ENCODE measurements around the gene MT2A. TPM values are rescaled to one million over a fixed set of nuclear protein-coding genes. Genes with fewer than 3 reads are reported as not detected.

MT2A gene
- total and polyA plus RNA-seq, 2 experiments from 2014 or later, result 2.1 TPM; not detected in 1

GRCh38 chr16:56649820-56650219 is 41.4 kb downstream of the MT2A start:
- H3K36me3 ChIP-seq, result no peaks in the 10 kb centered on the region
- H3K4me1 ChIP-seq (ENCODE audit: low read depth), result no peaks in the 10 kb centered on the region
- no peaks in the 10 kb centered on the region for H3K9me3 ChIP-seq (ENCODE audit: low read depth)
- H3K27ac ChIP-seq, result no peak overlapping the region
- no peak for TF ChIP-seq CTCF (IDR thresholded peaks at IDR 0.05; ENCODE audit: low read depth, low read length)
- no peak overlapping the region for H3K4me3 ChIP-seq
- peaks cover 95% of the 10 kb centered on the region for H3K27me3 ChIP-seq
- DNase-seq (ENCODE audit: low read depth in 1 of 2, low spot score in 1 of 2), result no peak

GRCh38 chr16:56651586-56651985 is 43.2 kb downstream of the MT2A start, which contains the start of gene MT1B:
Gene MT1B (plus strand): TSS chr16:56651886. CDS start chr16:56651954, 68 bp downstream.
- H3K36me3 ChIP-seq, result no peaks in the 10 kb centered on the region
- DNase-seq (ENCODE audit: low read depth in 1 of 2, low spot score in 1 of 2), result no peak
- no peak within 1 kb of the TSS for H3K4me3 ChIP-seq
- H3K9me3 ChIP-seq (ENCODE audit: low read depth), result no peaks in the 10 kb centered on the region
- no peak for TF ChIP-seq CTCF (IDR thresholded peaks at IDR 0.05; ENCODE audit: low read depth, low read length)
- H3K27ac ChIP-seq, result no peak within 1 kb of the TSS
- peaks cover 95% of the 10 kb centered on the region for H3K27me3 ChIP-seq
- no peaks in the 10 kb centered on the region for H3K4me1 ChIP-seq (ENCODE audit: low read depth)

DNA sequence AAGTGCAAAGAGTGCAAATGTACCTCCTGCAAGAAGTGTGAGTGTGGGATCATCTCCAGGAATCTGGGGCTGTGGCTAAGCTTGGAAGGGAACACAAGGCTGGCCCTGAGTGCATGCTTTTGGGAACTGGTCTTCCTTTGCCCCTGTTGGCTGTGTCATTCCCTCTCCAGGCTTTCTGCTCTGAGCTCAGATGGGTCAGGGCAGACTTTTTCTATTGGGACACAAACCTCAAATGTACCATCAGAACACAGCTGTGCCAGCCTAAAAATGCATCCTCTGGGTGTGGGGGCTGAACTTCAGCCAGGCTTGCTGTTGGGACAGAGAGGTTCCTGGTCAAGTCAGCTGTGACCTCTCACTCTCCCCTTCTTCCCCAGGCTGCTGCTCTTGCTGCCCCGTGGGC is 44.2 kb downstream of the MT2A start:
- Histone ChIP-seq H3K4me1 (ENCODE audit: low read depth) (no peaks in the 10 kb centered on the region), H3K27ac (no peak overlapping the region), H3K27me3 (peaks cover 94% of the 10 kb centered on the region), H3K36me3 (no peaks in the 10 kb centered on the region), H3K9me3 (ENCODE audit: low read depth) (no peaks in the 10 kb centered on the region), H3K4me3 (no peak overlapping the region)
- no peak for DNase-seq (ENCODE audit: low read depth in 1 of 2, low spot score in 1 of 2)
- no peak for TF ChIP-seq CTCF (IDR thresholded peaks at IDR 0.05; ENCODE audit: low read depth, low read length)

- H3K27me3 ChIP-seq, result peaks cover 94% of the 10 kb centered on the region
These were observed 44.8 kb downstream of the MT2A start for GRCh38 chr16:56653218-56653617.

GRCh38 chr16:56657555-56658326 is 49.4 kb downstream of the MT2A start, which contains the start of gene MT1F:
Gene MT1F (plus strand): TSS chr16:56657959. CDS start chr16:56658059, 100 bp downstream.
- no peaks in the 10 kb centered on the region for H3K9me3 ChIP-seq (ENCODE audit: low read depth)
- peaks cover 94% of the 10 kb centered on the region for H3K27me3 ChIP-seq
- peak; percentile 28 to 55 for DNase-seq (ENCODE audit: low read depth in 1 of 2, low spot score in 1 of 2)
- peaks cover under 1% of the 10 kb centered on the region for H3K4me1 ChIP-seq (ENCODE audit: low read depth)
- H3K36me3 ChIP-seq, result no peaks in the 10 kb centered on the region
- H3K27ac ChIP-seq, result no peak within 1 kb of the TSS
- H3K4me3 ChIP-seq, result peak within 1 kb of the TSS; percentile 34
- TF ChIP-seq CTCF (IDR thresholded peaks at IDR 0.05; ENCODE audit: low read depth, low read length), result no peak

More at GRCh38 chr16:56653218-56653617, 44.8 kb downstream of the MT2A start:
- Histone ChIP-seq H3K4me1 (ENCODE audit: low read depth) (no peaks in the 10 kb centered on the region), H3K4me3 (no peak overlapping the region), H3K27ac (no peak overlapping the region), H3K9me3 (ENCODE audit: low read depth) (no peaks in the 10 kb centered on the region), H3K36me3 (no peaks in the 10 kb centered on the region)
- no peak for DNase-seq (ENCODE audit: low read depth in 1 of 2, low spot score in 1 of 2)
- no peak for TF ChIP-seq CTCF (IDR thresholded peaks at IDR 0.05; ENCODE audit: low read depth, low read length)
